GM20000 (cell line): ENCODE measurements around the gene TSGA10IP.

ENCODE experiments used
- DNase-seq: peaks from one replicate; pipeline ENCODE4 v3.0.0; 2012; ENCODE audit warnings: low spot score
- TF ChIP-seq, protein P1 (sequence below): IDR thresholded peaks from 2 replicates; pipeline ENCODE4 v1.5.1; 2012; ENCODE audit warnings: mild to moderate bottlenecking, control low read depth; ENCODE audit errors: extremely low read depth, missing control alignments

The TSGA10IP gene

DNA sequence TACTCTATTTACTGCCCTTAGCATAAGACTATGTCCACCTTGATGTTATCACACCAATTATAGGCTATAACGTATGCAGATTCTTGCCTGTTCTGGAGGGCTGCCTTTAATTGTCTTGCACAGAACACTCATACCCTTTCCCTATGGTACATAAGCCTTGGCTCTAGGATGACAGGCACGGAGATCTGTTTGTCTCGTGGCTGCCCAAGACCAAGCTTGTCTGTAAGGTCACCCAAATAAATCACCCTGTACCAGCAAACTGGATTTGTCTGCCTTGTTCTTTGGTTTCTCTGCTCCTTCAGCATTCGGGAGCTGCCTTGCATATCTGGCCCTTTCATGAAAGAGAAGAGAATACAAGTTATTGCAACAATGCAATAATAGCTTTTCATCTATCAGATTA, 7.5 kb upstream of the TSGA10IP start:
- TF ChIP-seq, protein P1, sequence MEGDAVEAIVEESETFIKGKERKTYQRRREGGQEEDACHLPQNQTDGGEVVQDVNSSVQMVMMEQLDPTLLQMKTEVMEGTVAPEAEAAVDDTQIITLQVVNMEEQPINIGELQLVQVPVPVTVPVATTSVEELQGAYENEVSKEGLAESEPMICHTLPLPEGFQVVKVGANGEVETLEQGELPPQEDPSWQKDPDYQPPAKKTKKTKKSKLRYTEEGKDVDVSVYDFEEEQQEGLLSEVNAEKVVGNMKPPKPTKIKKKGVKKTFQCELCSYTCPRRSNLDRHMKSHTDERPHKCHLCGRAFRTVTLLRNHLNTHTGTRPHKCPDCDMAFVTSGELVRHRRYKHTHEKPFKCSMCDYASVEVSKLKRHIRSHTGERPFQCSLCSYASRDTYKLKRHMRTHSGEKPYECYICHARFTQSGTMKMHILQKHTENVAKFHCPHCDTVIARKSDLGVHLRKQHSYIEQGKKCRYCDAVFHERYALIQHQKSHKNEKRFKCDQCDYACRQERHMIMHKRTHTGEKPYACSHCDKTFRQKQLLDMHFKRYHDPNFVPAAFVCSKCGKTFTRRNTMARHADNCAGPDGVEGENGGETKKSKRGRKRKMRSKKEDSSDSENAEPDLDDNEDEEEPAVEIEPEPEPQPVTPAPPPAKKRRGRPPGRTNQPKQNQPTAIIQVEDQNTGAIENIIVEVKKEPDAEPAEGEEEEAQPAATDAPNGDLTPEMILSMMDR: no peak
- DNase-seq: no peak

DNA sequence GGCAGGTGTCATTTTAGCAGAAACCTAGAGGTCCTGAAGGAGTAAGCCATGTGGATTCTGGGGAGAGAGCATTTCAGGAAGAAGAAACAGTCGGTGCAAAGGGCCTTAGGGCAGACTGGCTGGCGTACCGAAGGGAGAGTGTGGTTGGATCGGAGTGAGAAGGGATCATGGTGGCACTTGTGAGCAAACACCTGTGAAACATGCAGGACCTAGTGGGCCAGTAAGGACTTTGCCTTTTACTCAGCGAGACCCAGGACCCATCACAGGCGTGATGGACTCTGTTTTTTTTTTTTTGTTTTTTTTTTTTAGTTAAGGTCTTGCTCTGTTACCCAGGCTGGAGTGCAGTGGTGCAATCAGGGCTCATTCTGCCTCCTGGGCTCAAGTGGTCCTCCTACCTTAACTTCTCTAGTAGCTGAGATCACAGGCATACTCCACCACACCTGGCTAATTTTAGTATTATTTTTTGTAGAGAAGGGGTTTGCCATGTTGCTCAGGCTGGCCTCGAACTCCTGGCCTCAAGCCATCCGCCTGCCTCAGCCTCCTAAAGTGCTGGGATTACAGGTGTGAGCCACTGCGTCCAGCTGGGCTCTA, 3.5 kb upstream of the TSGA10IP start:
- DNase-seq: no peak
- TF ChIP-seq, protein P1: no peak

- DNase-seq: no peak
- TF ChIP-seq, protein P1: no peak
These were observed 2.7 kb upstream of the TSGA10IP start for GRCh38 chr11:65942531-65942930.

GRCh38 chr11:65944191-65944590, 1.1 kb upstream of the TSGA10IP start:
- TF ChIP-seq, protein P1: no peak

DNA sequence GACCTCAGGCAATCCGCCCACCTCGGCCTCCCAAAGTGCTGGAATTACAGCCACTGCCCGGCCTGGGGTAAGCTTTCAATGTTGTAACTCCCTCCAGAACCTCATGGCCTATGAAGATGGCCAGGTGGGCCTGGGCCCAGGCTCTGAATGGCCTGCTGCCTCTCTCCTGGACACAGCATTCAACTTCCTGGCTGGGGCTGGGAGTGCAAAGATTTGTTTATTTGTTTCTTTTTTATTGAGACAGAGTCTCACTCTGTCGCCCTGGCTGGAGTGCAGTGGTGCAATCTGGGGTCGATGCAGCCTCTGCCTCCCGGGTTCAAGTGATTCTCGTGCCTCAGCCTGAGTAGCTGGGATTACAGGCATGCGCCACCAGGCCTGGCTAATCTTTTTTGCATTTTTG, 513 bp upstream of the TSGA10IP start:
- DNase-seq: no peak
- TF ChIP-seq, protein P1: no peak

More at GRCh38 chr11:65944191-65944590, 1.1 kb upstream of the TSGA10IP start:
- no peak for DNase-seq

GRCh38 chr11:65945941-65946558, 770 bp downstream of the TSGA10IP start:
- TF ChIP-seq, protein P1: no peak
- no peak for DNase-seq

DNA sequence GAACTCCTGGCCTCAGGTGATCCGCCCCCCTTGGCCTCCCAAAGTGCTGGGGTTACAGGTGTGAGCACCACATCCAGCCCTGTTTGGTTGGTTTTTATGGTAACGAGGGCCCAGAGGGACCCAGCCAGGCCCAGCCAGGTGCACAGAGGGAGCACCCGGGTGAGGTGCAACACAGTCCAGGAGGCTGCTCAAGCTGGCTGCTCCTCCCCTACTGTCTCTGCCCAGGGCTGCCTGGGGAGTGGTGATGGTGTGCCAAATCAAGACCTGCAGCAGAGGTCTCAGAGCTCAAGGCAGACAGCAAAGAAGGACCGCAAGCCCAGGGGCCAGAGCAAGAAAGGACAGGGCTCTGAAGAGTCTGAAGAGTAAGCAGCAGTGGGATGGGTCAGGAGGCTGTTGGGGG, 1.4 kb downstream of the TSGA10IP start:
- no peak for DNase-seq
- TF ChIP-seq, protein P1: no peak
